BJ (cell line): ENCODE measurements around the gene RIN1. TPM values are rescaled to one million over a fixed set of nuclear protein-coding genes. Genes with fewer than 3 reads are reported as not detected.

Source experiments
- CTCF ChIA-PET: fragments of 350-600 bp; formaldehyde crosslinking; extraction: SDS; loops from one replicate; lab custom pipeline; 2021; ENCODE audit warnings: antibody characterized with exemption, inconsistent platforms; lab: Yijun Ruan, JAX
- POLR2A ChIA-PET: fragments of 300-600 bp; sonication (Branson Sonifier 250); formaldehyde crosslinking; extraction: SDS; loops from one replicate; lab custom pipeline; 2021; ENCODE audit warnings: antibody characterized with exemption; lab: Charles Lee
- DNase-seq: peaks from one replicate; pipeline ENCODE4 v3.0.0-alpha.2; 2011; ENCODE audit warnings: low read depth
- H3K27me3 ChIP-seq: 2 replicates; pipeline ENCODE4 v1.6.0; 2011; ENCODE audit warnings: low read length; ENCODE audit not compliant: control insufficient read depth, insufficient read depth
- H3K36me3 ChIP-seq: 2 replicates; pipeline ENCODE4 v1.5.1; 2011; ENCODE audit warnings: low read length; ENCODE audit not compliant: control insufficient read depth, insufficient read depth
- H3K4me3 ChIP-seq: 2 replicates; pipeline ENCODE4 v1.5.1; 2011; ENCODE audit warnings: low read depth, mild to moderate bottlenecking, control low read depth, low read length
- CTCF ChIP-seq: IDR thresholded peaks from 2 replicates; pipeline ENCODE4 v1.5.1; 2011; ENCODE audit warnings: low read depth, mild to moderate bottlenecking, control low read depth, inconsistent platforms, low read length, moderate library complexity; ENCODE audit not compliant: insufficient read depth
- polyA plus RNA-seq: library from polyadenylated mRNA; depleted of rRNA; stranded (reverse); fragments of >200 nt; gene quantifications from 2 replicates; pipeline ENCODE4 v1.2.3, GENCODE V29; 2011

Gene RIN1
- polyA plus RNA-seq, 1 experiment, result 9.2 TPM

GRCh38 chr11:66293777-66294625 is 42.2 kb downstream of the RIN1 start:
- ChIA-PET POLR2A (no interaction called here), CTCF (interaction anchor here (0.8 kb wide), 1 partner anchor 11 kb away, joined by 3 read pairs; no protein-coding TSS in a partner anchor)

GRCh38 chr11:66293352-66293751 is 42.9 kb downstream of the RIN1 start:
- no peak for DNase-seq
- CTCF ChIA-PET, result interaction anchor here (0.8 kb wide), 1 partner anchor 10 kb away, joined by 3 read pairs; no protein-coding TSS in a partner anchor
- POLR2A ChIA-PET, result no interaction called here

More at GRCh38 chr11:66293777-66294625, 42.2 kb downstream of the RIN1 start:
- TF ChIP-seq CTCF, result no peak
- Histone ChIP-seq H3K27me3 (peaks cover 23% of the 10 kb centered on the region), H3K4me3 (no peak overlapping the region), H3K36me3 (no peaks in the 10 kb centered on the region)
- no peak for DNase-seq

GRCh38 chr11:66292543-66293332 is 43.5 kb downstream of the RIN1 start:
- Histone ChIP-seq H3K4me3 (no peak overlapping the region), H3K27me3 (peaks cover 23% of the 10 kb centered on the region), H3K36me3 (no peaks in the 10 kb centered on the region)
- ChIA-PET POLR2A (no interaction called here), CTCF (interaction anchor here (0.8 kb wide), 1 partner anchor 10 kb away, joined by 3 read pairs; no protein-coding TSS in a partner anchor)
- TF ChIP-seq CTCF, result no peak
- no peak for DNase-seq

More at GRCh38 chr11:66293352-66293751, 42.9 kb downstream of the RIN1 start:
- no peaks in the 10 kb centered on the region for H3K36me3 ChIP-seq
- peaks cover 23% of the 10 kb centered on the region for H3K27me3 ChIP-seq
- TF ChIP-seq CTCF, result no peak
- H3K4me3 ChIP-seq, result no peak overlapping the region

- H3K27me3 ChIP-seq, result peaks cover 23% of the 10 kb centered on the region
- POLR2A ChIA-PET, result interaction anchor here (0.6 kb wide), 1 partner anchor 21 kb away, joined by 5 read pairs; no protein-coding TSS in a partner anchor
- no peak for DNase-seq
- H3K36me3 ChIP-seq, result no peaks in the 10 kb centered on the region
- TF ChIP-seq CTCF, result no peak
- peak within 1 kb of the TSS; percentile 25 for H3K4me3 ChIP-seq
- CTCF ChIA-PET, result interaction anchor here (1.2 to 4.5 kb wide), 3 partner anchors 20 to 97 kb away, joined by 3 to 34 read pairs (median 5); no protein-coding TSS in a partner anchor
Measured at GRCh38 chr11:66291706-66292542, 44.3 kb downstream of the RIN1 start, which contains the start of gene TMEM151A. TSS of gene TMEM151A (plus strand) at chr11:66291894. CDS start at chr11:66292014, 120 bp downstream.
